GM06990 (cell line): ENCODE measurements around the gene KRTAP5-8.

Experiments used
- DNase-seq: peaks from one replicate; pipeline ENCODE4 v3.0.0-alpha.2; 2011; ENCODE audit not compliant: insufficient read length; ENCODE audit errors: extremely low read depth
- H3K27me3 ChIP-seq: replicated peaks from 2 replicates; pipeline ENCODE4 v1.6.0; 2011; ENCODE audit warnings: low read length; ENCODE audit not compliant: control insufficient read depth, insufficient read depth
- H3K36me3 ChIP-seq: 2 replicates; pipeline ENCODE4 v1.5.1; 2011; ENCODE audit warnings: low read length; ENCODE audit not compliant: control insufficient read depth, insufficient read depth
- H3K4me3 ChIP-seq: replicated peaks from 2 replicates; pipeline ENCODE4 v1.5.1; 2011; ENCODE audit warnings: low read depth, mild to moderate bottlenecking, control low read depth, low read length
- TF ChIP-seq, protein P1 (sequence below): IDR thresholded peaks from 2 replicates; pipeline ENCODE4 v1.5.1; 2011; ENCODE audit warnings: low read length, control low read depth, mild to moderate bottlenecking, inconsistent platforms; ENCODE audit not compliant: insufficient read depth, poor library complexity, severe bottlenecking

The KRTAP5-8 gene

GRCh38 chr11:71491531-71491930 is 46.3 kb upstream of the KRTAP5-8 start:
- Histone ChIP-seq H3K36me3 (peaks cover 34% of the 10 kb centered on the region), H3K27me3 (no peaks in the 10 kb centered on the region), H3K4me3 (no peak overlapping the region)
- TF ChIP-seq, protein P1, sequence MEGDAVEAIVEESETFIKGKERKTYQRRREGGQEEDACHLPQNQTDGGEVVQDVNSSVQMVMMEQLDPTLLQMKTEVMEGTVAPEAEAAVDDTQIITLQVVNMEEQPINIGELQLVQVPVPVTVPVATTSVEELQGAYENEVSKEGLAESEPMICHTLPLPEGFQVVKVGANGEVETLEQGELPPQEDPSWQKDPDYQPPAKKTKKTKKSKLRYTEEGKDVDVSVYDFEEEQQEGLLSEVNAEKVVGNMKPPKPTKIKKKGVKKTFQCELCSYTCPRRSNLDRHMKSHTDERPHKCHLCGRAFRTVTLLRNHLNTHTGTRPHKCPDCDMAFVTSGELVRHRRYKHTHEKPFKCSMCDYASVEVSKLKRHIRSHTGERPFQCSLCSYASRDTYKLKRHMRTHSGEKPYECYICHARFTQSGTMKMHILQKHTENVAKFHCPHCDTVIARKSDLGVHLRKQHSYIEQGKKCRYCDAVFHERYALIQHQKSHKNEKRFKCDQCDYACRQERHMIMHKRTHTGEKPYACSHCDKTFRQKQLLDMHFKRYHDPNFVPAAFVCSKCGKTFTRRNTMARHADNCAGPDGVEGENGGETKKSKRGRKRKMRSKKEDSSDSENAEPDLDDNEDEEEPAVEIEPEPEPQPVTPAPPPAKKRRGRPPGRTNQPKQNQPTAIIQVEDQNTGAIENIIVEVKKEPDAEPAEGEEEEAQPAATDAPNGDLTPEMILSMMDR = no peak
- DNase-seq = no peak

- TF ChIP-seq, protein P1 = no peak
- H3K36me3 ChIP-seq = peaks cover 36% of the 10 kb centered on the region
- no peaks in the 10 kb centered on the region for H3K27me3 ChIP-seq
- no peak overlapping the region for H3K4me3 ChIP-seq
- no peak for DNase-seq
These were observed 45.9 kb upstream of the KRTAP5-8 start for GRCh38 chr11:71491940-71492339.

GRCh38 chr11:71495286-71496230 is 42.3 kb upstream of the KRTAP5-8 start:
- Histone ChIP-seq H3K27me3 (no peaks in the 10 kb centered on the region), H3K36me3 (peaks cover 40% of the 10 kb centered on the region), H3K4me3 (no peak overlapping the region)
- TF ChIP-seq, protein P1 = no peak
- DNase-seq = no peak

GRCh38 chr11:71496421-71496820 is 41.4 kb upstream of the KRTAP5-8 start:
- H3K27me3 ChIP-seq = no peaks in the 10 kb centered on the region
- no peak overlapping the region for H3K4me3 ChIP-seq
- peaks cover 38% of the 10 kb centered on the region for H3K36me3 ChIP-seq
- TF ChIP-seq, protein P1 = no peak
- no peak for DNase-seq

DNA sequence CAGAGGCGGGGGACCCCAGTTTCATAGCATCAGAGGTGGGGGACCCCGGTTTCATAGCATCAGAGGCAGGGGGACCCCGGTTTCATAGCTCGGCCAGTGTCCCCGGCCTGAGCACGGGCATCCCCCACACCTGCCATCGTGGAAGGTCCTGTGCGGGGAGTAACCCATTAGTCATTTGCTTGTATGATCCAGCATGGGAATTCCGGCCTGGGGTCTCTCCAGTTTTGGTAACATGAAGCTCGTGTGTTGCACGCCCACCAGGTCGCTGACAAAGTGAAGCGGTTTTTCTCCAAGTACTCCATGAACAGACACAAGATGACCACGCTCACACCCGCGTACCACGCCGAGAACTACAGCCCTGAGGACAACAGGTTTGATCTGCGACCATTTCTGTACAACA is 39.7 kb upstream of the KRTAP5-8 start:
- Histone ChIP-seq H3K4me3 (no peak overlapping the region), H3K36me3 (peaks cover 36% of the 10 kb centered on the region), H3K27me3 (no peaks in the 10 kb centered on the region)
- DNase-seq = no peak
- TF ChIP-seq, protein P1 = no peak
